ENCODE results near the gene SHD. TPM values are rescaled to one million over a fixed set of nuclear protein-coding genes. Genes with fewer than 3 reads are reported as not detected.
A peak's percentile ranks its signal among the peaks of the same experiment; 100 is the strongest.

Gene SHD
- total and polyA plus RNA-seq, 2 of the 8 experiments (the other 6 are each of a cell fraction or from before 2014, with no cell fraction given): 5.8 to 10.7 TPM

- TF ChIP-seq PHF8 (conservative IDR thresholded peaks at IDR 0.05; ENCODE audit: low read depth, low read length) (peak; percentile 67), EGR1 (IDR thresholded peaks at IDR 0.05; ENCODE audit: borderline replicate concordance, low read depth, low read length) (peak; percentile 55; the same call in 1 of the 2 replicates), SRF (IDR thresholded peaks at IDR 0.05; ENCODE audit: low read depth, low read length) (no peak), ZNF274 (IDR thresholded peaks at IDR 0.05; ENCODE audit: borderline replicate concordance, extremely low read depth, low read length) (no peak), SIRT6 (IDR thresholded peaks at IDR 0.05; ENCODE audit: low read length) (no peak), SP4 (IDR thresholded peaks at IDR 0.05; ENCODE audit: low read length) (peak; percentile 78; the same call in 1 of the 2 replicates), USF2 (IDR thresholded peaks at IDR 0.05; ENCODE audit: low read length) (no peak), CBX5 (IDR thresholded peaks at IDR 0.05; ENCODE audit: low read depth, low read length) (no peak), SAP30 (IDR thresholded peaks at IDR 0.05; ENCODE audit: insufficient read depth, insufficient replicate concordance, low read length) (peak; percentile 54), SP1 (IDR thresholded peaks at IDR 0.05; ENCODE audit: low read depth, low read length) (0 out of 2 replicates have a peak, but pooled peaks have one; percentile 32), CHD2 (IDR thresholded peaks at IDR 0.05; ENCODE audit: low read length) (no peak)
These were observed 47.8 kb downstream of the SHD start (continued) for GRCh38 chr19:4326837-4327251.
